NB4 (cell line): Measurements from ENCODE around the gene CLCN7.

ENCODE experiments used
- MYC ChIP-seq: IDR thresholded peaks from 2 replicates; pipeline ENCODE4 v1.6.1; 2011; ENCODE audit warnings: low read depth, low read length
- POLR2A ChIP-seq: IDR thresholded peaks from 2 replicates; pipeline ENCODE4 v1.6.1; 2011; ENCODE audit warnings: mild to moderate bottlenecking; ENCODE audit not compliant: insufficient read length; ENCODE audit errors: extremely low read depth
- TF ChIP-seq, protein P1 (sequence below): IDR thresholded peaks from one replicate; pipeline ENCODE4 v1.5.1; 2012; ENCODE audit warnings: low read depth, low read length
- TF ChIP-seq, protein P2 (sequence below): IDR thresholded peaks from 2 replicates; pipeline ENCODE4 v1.6.1; 2011; ENCODE audit warnings: low read depth, low read length

DNA sequence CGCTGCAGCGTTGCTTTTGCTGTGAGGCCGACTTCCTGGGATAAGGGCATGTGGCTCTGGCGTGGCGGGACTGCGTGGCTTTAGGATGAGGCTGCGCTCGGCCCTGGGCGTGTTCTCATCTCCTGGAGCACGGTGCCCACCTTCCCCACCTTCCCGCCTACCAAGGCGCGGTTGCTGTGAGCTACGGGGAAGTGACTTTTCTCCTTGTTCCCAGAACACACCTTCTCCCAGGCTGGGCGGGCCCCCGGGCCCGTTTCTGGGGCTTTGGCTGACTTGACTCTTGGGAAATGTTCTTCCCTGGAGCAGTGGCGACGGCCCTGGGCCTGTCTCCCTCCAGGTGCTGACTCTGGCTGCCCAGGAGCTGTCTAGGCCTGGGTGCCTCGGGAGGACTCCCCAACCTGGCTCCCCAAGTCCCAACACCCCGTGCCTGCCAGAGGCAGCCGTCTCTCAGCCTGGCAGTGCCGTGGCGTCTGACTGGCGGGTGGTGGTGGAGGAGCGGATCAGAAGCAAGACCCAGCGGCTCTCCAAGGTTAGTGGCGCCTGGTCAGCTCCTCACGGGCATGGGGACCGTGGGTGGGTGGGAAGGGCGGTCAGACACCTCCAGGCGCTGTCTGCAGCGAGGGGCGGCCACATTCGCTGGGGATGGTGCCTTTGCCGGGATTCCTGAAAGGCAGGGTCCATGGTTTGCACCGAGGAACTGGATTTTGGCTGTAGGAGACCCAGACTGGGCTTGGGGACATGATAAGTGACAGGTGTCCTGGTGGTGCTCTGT lies 30.4 kb upstream of the CLCN7 start:
- TF ChIP-seq, protein P1, sequence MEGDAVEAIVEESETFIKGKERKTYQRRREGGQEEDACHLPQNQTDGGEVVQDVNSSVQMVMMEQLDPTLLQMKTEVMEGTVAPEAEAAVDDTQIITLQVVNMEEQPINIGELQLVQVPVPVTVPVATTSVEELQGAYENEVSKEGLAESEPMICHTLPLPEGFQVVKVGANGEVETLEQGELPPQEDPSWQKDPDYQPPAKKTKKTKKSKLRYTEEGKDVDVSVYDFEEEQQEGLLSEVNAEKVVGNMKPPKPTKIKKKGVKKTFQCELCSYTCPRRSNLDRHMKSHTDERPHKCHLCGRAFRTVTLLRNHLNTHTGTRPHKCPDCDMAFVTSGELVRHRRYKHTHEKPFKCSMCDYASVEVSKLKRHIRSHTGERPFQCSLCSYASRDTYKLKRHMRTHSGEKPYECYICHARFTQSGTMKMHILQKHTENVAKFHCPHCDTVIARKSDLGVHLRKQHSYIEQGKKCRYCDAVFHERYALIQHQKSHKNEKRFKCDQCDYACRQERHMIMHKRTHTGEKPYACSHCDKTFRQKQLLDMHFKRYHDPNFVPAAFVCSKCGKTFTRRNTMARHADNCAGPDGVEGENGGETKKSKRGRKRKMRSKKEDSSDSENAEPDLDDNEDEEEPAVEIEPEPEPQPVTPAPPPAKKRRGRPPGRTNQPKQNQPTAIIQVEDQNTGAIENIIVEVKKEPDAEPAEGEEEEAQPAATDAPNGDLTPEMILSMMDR: no peak
- TF ChIP-seq POLR2A (no peak), MYC (no peak)
- TF ChIP-seq, protein P2, sequence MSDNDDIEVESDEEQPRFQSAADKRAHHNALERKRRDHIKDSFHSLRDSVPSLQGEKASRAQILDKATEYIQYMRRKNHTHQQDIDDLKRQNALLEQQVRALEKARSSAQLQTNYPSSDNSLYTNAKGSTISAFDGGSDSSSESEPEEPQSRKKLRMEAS: no peak
